Psoas muscle (tissue), 8 donors: ENCODE measurements around the gene ENO2. TPM values are rescaled to one million over a fixed set of nuclear protein-coding genes. Genes with fewer than 3 reads are reported as not detected.
A peak's percentile ranks its signal among the peaks of the same experiment; 100 is the strongest.

Experiments
- ATAC-seq, 4 donors: fragments of 200-7000 bp; cut with Tn5 transposase; one replicate each; pipeline ENCODE4 v1.9.1; 2020; ENCODE audit warnings: moderate library complexity in 3 of 4, mild to moderate bottlenecking in 2 of 4
- DNase-seq, 2 donors: peaks; one replicate each; pipeline ENCODE4 v3.0.0-alpha.2; 2020
- H3K27ac ChIP-seq: fragments of 200-600 bp; one replicate; pipeline ENCODE4 v1.8.0; 2022
- H3K27me3 ChIP-seq, 3 donors: fragments of 200-600 bp in 1 of 3; one replicate each; pipeline versions ENCODE4 v1.6.1 to v1.8.0; 2013 to 2022; ENCODE audit warnings: low read length in 2 of 3, mild to moderate bottlenecking in 2 of 3, moderate library complexity in 1 of 3; ENCODE audit not compliant: insufficient read depth in 3 of 3
- H3K36me3 ChIP-seq, 2 donors: fragments of 200-600 bp in 1 of 2; one replicate each; pipeline versions ENCODE4 v1.6.1 to v1.8.0; 2013 to 2022; ENCODE audit warnings: low read depth in 1 of 2, mild to moderate bottlenecking in 1 of 2, moderate library complexity in 1 of 2; ENCODE audit not compliant: insufficient read depth in 1 of 2
- H3K4me1 ChIP-seq: fragments of 200-600 bp; one replicate; pipeline ENCODE4 v1.8.0; 2022
- H3K4me3 ChIP-seq: fragments of 200-600 bp; one replicate; pipeline ENCODE4 v1.8.0; 2022; ENCODE audit warnings: mild to moderate bottlenecking
- H3K9me3 ChIP-seq: fragments of 200-600 bp; one replicate; pipeline ENCODE4 v1.8.0; 2022
- WGBS, 3 donors: extraction: QIAGEN DNeasy Blood & Tissue Kit; methylation state at CpG; one replicate each; pipeline versions ENCODE4 v1.1.6 to v1.1.7; 2013; 5-methylcytosine and 5-hydroxymethylcytosine counted together
- intact Hi-C, 2 donors: fragments of 100-400 bp; cut with DNase I; formaldehyde crosslinking; loops; one replicate each; pipeline versions ENCODE4 v1.11.0 to v1.14.2; 2022
- polyA plus RNA-seq, 3 donors: library from polyadenylated mRNA; stranded (reverse); fragments of 200-250 nt; gene quantifications; one replicate each; pipeline ENCODE4 v1.2.3, GENCODE V29; 2013
- total RNA-seq, 4 donors: library from RNA; stranded (reverse); fragmentation: NEBNext Ultra II Directional in 2 of 4; extraction: Animal tissue kit (Norgen Biotek cat#: 25700) in 2 of 4; gene quantifications; one replicate each; pipeline versions ENCODE4 v1.2.1 to v1.2.4, GENCODE V29; 2021 to 2023
- TF ChIP-seq, protein P1 (sequence below): fragments of 200-600 bp; IDR thresholded peaks from one replicate; pipeline ENCODE4 v1.8.0; 2022; ENCODE audit warnings: antibody characterized with exemption
- donor health status: healthy with polysubstance abuse.
- donor health status: DM: no; HTN: no; CAD: no; lungs with moderate emphysema.
- donor health status: Bipolar disorder and iron deficiency.
- donor health status: healthy.
- donor health status: DM: yes; HTN: yes; CAD: no.
- donor health status: DM: no; HTN: no; CAD: no.
- donor health status: DM: no; HTN: no; CAD: no.
- donor health status: DM: yes; HTN: yes; CAD: no.

Gene ENO2
- total and polyA plus RNA-seq, 7 donors = 1.4 to 4.6 (median 2.0) TPM

DNA sequence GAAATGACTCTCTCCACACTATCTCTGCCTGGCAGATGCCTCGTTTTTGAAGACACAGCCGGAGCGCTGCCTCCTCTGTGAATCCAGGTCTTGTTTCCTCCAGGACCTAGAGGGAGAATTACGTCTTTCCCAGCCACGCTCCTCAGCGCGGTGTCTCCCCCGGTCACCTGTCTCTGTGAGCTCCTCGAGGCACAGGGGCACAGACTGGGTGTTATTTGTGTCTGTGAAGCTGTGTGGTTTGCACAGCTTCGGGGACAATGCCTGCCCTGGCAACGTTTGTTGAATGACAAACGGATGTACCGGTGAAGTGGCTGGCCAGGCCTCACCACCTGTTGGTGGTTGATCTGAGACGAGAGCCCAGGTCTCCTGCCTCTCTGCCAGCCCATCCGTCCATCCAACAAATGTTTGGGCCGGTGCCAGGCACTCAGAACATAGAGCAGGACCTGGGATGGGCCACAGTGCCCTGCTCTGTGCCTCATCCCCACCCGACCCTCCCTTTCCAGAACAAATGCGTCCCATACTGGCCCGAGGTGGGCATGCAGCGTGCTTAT, 42.8 kb downstream of the ENO2 start:
- peak in 1 of 2 donors; percentile 16 for DNase-seq
- intact Hi-C loops = no loop called here

DNA sequence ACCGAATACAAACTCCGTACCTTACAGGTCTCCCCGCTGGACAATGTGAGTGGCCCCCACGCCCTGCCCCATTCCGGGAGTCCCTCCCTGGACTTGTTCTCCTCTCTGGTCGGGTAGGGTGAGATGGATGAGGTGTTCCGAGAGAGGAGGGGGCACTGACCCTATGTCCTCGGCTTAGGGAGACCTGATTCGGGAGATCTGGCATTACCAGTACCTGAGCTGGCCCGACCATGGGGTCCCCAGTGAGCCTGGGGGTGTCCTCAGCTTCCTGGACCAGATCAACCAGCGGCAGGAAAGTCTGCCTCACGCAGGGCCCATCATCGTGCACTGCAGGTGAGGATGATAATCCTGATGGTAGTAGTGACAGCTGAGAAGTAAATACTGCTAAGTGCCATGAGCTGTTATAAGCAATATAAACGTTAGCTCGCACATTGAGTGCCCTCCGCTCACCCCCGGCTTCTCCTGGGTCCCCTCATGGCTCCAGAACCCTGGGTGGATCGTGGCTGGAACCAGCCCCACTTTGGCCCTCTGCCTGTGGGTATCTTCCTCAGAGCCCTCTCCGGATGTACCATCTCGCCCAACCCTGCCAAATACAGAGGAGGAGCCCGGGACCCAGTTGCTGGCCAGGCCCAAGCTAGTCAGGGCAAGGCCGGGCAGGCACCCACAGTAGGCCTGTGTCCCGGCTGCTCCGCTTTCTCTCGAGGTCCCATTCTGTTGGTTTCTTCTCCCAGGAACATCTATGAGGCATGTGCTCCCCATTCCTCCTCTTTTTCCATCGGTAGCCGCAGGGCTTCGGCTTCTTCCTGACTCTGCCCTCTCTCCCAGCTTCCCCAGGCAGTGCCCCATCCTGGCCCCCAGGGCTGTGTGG, 43.6 kb downstream of the ENO2 start:
- H3K4me1 ChIP-seq = peaks cover 10% of the 10 kb centered on the region
- TF ChIP-seq, protein P1, sequence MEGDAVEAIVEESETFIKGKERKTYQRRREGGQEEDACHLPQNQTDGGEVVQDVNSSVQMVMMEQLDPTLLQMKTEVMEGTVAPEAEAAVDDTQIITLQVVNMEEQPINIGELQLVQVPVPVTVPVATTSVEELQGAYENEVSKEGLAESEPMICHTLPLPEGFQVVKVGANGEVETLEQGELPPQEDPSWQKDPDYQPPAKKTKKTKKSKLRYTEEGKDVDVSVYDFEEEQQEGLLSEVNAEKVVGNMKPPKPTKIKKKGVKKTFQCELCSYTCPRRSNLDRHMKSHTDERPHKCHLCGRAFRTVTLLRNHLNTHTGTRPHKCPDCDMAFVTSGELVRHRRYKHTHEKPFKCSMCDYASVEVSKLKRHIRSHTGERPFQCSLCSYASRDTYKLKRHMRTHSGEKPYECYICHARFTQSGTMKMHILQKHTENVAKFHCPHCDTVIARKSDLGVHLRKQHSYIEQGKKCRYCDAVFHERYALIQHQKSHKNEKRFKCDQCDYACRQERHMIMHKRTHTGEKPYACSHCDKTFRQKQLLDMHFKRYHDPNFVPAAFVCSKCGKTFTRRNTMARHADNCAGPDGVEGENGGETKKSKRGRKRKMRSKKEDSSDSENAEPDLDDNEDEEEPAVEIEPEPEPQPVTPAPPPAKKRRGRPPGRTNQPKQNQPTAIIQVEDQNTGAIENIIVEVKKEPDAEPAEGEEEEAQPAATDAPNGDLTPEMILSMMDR = no peak
- no peak for ATAC-seq
- WGBS, 3 donors = 85 to 89% (median 86%) methylated on average over 28 of the region's 28 CpGs
- H3K27me3 ChIP-seq = no peaks in the 10 kb centered on the region
- H3K9me3 ChIP-seq = no peaks in the 10 kb centered on the region
- H3K27ac ChIP-seq = peak overlapping the region; percentile 53
- no peaks in the 10 kb centered on the region for H3K36me3 ChIP-seq
- DNase-seq = peak in 1 of 2 donors; percentile 45
- intact Hi-C loops = no loop called here
- H3K4me3 ChIP-seq = no peak overlapping the region

More for the DNA sequence above, 42.8 kb downstream of the ENO2 start:
- Histone ChIP-seq H3K4me1 (peaks cover 10% of the 10 kb centered on the region), H3K36me3 (no peaks in the 10 kb centered on the region), H3K4me3 (no peak overlapping the region), H3K27ac (no peak overlapping the region), H3K9me3 (no peaks in the 10 kb centered on the region), H3K27me3 (no peaks in the 10 kb centered on the region)
- TF ChIP-seq, protein P1 = no peak
- no peak for ATAC-seq
- WGBS, 3 donors = 66 to 78% (median 70%) methylated on average over 20 of the region's 20 CpGs

DNA sequence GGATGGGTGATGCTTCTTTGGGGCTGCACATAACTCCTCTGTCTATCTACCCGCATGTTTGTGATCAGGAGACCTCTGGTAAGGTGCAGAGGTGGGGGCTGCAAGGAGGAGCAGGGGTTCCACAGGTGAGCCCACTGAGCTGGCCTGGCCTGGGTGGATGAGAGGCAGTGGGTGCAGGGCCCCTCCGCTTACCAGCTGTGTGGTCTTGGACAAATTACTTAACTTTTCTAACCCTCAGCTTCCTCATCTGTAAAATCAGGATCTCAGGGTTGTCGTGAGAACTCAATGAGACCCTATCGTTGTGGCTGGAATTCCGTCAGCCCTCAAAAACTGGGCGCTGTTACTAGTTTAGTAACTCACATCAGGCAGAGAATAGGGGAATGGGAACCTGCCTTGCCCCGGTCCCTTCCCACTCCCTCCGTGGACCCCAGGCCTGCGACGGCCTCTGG, 44.3 kb downstream of the ENO2 start:
- peaks cover 10% of the 10 kb centered on the region for H3K4me1 ChIP-seq
- peak overlapping the region; percentile 53 for H3K27ac ChIP-seq
- H3K36me3 ChIP-seq = no peaks in the 10 kb centered on the region
- 57 to 71% (median 66%) methylated on average over 10 of the region's 10 CpGs for WGBS, 3 donors
- peak in 1 of 2 donors; percentile 39 for DNase-seq
- TF ChIP-seq, protein P1 = no peak
- intact Hi-C loops = no loop called here
- H3K4me3 ChIP-seq = no peak overlapping the region
- no peak for ATAC-seq
- H3K9me3 ChIP-seq = no peaks in the 10 kb centered on the region
- H3K27me3 ChIP-seq = no peaks in the 10 kb centered on the region

DNA sequence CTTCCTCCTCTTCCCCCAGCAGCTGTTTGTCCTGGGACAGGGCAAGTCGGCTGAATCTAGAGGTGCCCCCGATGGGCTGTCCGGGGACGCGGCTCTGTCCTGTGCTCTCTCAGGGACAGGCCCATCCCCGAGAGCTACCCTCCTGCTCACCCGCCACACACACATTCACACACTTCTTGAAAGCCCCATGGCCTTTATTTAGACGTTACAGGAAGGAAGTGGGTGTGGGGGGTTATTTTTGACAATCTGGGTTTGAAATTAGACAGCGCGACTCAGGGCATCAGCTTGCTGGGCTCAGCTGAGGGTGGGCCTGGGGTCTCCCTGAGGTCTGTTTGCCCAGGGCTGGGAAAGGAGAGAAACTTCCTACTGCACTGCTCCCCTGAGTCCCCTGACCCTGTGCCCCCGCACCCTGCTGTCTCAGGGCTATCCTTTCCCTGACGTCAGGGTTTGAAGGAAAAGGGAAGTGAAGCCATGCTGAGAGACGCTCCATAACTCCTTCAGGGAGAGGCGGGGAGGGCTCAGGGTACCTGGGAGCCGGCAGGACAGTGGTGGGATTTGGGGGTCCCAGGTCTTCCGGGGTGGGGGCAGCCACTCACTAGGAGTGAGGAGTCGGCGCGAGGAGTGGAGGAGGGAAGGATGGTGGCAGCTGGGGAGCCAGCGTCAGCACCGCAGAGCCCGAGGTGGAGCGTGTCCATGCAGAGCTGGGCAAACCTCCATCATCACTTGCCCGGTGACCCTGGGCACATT, 44.9 kb downstream of the ENO2 start:
- Histone ChIP-seq H3K36me3 (no peaks in the 10 kb centered on the region), H3K4me3 (no peak overlapping the region), H3K27ac (peak overlapping the region; percentile 53), H3K27me3 (no peaks in the 10 kb centered on the region), H3K4me1 (peaks cover 10% of the 10 kb centered on the region), H3K9me3 (no peaks in the 10 kb centered on the region)
- WGBS, 3 donors = 58 to 60% (median 60%) methylated on average over 21 to 24 of the region's 24 CpGs
- DNase-seq = peak; percentile 30 to 63
- intact Hi-C loops = no loop called here
- TF ChIP-seq, protein P1 = no peak
- ATAC-seq = no peak
